ENCODE results near the gene RGS18.
"Not testable (repeated sequence)": the region's sequence is repeated elsewhere in the genome, so short reads cannot be mapped to it uniquely, and the experiment has no call there.

GRCh38 chr1:192130865-192131264, 27.4 kb upstream of the RGS18 start:
- TF ChIP-seq TARDBP (IDR thresholded peaks at IDR 0.05); FOXM1 (IDR thresholded peaks at IDR 0.05; ENCODE audit: borderline replicate concordance); HDGF (IDR thresholded peaks at IDR 0.05; ENCODE audit: borderline replicate concordance); SP1 (IDR thresholded peaks at IDR 0.05); ARNT (IDR thresholded peaks at IDR 0.05): not testable (repeated sequence)

Measured in HEK293T (cell line).